Activated CD4-positive, CD25-positive, alpha-beta regulatory T cell (primary cell): ENCODE data around the gene GPR15LG.
"Not testable (repeated sequence)": the region's sequence is repeated elsewhere in the genome, so short reads cannot be mapped to it uniquely, and the experiment has no call there.

Experiments
- DNase-seq, 4 experiments: peaks; one replicate each; lab custom pipeline; 2025; lab: John Stamatoyannopoulos, UW

GPR15LG gene

DNA sequence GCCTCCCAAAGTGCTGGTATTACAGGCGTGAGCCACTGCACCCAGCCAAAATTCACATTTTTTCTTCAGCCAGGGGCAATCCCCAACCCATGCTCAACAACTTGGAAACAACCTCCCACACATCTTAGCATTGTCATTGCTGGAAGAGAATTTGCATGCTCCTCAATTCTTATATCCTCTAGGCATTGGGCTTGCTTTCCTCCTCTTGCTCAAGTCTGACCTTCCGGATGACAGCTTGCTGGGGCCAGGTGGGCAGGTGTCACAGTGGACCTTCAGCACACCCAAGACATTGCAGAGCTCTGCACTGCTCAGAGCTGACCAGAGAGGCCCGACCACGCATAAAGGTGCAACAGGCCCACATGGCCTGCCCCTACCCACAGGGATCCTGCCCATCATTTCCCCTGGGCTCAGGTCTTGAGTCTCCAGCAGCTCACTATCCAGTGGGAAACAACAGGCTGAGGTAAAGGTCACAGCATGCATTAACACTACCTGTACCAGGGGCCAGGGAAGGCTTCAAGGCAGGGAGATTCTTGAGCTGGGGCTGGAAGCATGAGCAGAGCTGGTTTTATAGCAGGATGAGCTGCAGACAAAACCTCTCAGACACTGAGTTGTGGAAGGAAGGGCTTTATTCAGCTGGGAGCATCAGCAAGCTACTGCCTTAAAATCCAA lies 6.8 kb upstream of the GPR15LG start:
- DNase-seq: no peak

DNA sequence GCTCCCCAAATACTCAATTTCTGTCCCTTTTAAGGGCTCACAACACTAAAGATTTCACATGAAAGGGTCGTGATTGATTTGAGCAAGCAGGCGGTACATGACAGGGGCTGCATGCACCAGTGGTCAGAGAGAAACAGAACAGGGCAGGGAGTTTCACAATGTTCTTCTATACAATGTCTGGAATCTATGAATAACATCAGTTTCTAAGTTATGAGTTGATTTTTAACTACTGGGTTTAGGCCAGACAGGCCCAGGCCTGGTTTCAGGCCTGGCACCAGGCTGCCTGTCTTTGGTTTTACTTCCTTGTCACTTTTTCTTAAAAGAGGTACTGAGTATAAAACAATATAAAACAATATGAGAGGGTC lies 6.3 kb upstream of the GPR15LG start:
- DNase-seq: not testable (repeated sequence)

DNA sequence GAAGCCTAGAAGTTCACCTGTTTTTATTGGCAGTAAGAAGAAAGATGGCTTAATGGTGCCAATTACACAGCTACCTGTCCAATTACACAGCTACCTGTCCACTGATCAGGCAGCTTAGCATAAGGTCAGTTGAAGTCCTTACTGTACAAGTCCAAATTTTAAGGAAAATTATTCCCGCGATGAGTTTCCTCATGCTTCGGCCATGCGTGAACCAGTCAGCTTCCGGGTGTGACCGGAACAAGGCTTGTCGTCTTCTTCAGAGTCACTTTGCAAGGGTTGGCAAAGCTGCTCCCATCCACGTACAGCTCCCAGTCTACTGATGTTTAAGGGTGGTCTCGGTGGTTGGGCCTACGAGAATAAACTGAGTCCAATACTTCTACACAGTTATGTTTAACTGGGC lies 5.2 kb upstream of the GPR15LG start:
- not testable (repeated sequence) for DNase-seq

DNA sequence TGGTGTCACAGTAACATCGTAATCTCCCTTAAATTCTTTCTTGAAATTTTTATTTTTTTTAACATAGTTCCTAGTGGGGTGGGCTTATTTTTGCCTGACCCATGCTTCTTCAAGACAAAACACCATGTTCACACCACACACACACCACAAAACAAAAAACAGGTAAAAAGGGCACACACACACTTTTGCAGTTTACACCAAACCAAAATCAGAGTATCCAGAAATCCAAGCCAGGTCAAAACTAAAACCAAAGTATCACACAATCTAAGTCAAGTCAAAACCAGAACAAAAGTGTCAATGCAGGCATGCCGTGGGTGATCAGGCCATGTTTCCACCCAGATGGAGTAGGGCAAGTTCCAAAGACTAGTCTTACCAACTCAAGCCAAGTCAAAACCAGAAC lies 2.4 kb upstream of the GPR15LG start:
- DNase-seq: not testable (repeated sequence)

DNA sequence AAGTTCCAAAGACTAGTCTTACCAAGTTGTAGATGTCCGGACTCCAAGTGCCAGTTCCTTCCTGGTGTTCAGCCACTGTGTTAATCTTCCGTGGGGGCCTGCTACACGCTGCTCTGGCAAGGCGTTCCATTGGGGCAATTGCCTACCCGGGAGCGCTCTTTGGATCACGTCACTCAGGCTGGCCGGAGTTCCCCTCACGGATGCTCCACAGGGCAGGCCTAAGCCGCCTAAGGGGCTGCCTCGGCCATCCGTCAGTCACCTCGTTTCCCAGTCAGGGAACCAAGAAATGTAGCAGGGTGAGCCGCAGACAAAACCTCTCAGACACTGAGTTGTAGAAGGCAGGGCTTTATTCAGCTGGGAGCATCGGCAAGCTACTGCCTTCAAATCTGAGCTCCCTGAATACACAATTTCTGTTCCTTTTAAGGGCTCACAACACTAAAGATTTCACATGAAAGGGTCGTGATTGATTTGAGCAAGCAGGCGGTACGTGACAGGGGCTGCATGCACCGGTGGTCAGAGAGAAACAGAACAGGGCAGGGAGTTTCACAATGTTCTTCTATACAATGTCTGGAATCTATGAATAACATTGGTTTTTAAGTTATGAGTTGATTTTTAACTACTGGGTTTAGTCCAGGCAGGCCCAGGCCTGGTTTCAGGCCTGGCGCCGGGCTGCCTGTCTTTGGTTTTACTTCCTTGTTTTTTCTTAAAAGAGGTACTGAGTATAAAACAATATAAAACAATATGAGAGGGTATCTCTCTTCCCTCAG lies 1.7 kb upstream of the GPR15LG start:
- not testable (repeated sequence) for DNase-seq

DNA sequence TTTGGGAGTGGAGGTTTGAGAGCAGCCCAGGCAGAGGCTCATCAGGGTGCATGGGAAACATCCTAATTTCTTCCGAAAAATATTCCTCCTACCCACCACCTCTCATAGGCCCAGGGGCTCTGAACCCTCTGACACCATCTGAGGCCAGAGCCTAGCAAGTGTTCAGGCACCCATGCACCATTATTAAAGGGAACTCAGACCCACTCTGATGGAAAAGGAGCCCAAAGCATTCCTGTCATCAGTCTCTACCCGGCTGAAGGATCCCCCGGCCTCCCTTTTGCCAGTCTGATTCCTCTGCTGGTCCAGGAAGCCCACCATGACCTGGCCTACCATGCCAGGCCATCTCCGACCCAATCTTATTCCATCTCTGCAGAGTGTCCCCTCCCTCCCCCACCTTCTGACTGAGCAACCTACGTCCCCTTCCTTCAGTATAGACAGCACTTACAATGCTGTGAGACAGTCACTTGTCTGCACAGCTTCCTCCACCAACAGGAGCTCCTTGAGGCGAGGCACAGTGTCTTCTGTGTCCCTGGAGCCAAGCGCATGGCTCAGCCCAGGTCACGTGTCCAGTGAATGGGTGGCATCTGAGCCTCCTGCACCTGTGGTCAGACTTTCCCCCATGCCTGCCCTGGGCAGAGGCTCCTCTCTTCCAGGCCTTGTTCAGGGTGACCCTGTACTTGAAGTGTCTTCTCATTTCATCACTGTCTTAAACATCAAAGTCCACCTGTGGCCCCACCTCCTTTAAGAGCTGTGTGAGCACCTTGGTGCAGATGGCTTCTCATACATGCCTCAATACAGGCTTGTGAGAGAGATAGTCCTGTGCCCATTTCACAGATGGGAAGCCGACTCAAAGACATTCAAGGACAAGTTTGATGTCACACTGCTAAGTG lies 889 bp upstream of the GPR15LG start:
- no peak for DNase-seq

DNA sequence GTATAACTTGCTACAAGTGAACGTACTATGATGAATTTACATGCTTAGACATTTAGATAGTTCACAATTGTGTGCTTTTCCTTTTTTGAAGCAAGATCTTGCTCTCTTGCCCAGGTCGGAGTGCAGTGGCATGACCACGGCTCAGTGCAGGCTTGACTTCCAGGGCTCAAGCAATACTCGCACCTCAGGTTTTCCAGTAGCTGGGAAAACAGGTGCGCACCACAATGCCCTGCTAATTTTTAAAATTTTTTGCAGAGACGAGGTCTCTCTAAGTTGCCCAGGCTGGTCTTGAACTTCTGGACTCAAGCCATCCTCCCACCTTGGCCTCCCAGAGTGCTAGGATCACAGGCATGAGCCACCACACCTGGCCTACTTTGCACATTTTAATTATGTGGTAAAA lies 1.8 kb downstream of the GPR15LG start:
- DNase-seq: no peak

DNA sequence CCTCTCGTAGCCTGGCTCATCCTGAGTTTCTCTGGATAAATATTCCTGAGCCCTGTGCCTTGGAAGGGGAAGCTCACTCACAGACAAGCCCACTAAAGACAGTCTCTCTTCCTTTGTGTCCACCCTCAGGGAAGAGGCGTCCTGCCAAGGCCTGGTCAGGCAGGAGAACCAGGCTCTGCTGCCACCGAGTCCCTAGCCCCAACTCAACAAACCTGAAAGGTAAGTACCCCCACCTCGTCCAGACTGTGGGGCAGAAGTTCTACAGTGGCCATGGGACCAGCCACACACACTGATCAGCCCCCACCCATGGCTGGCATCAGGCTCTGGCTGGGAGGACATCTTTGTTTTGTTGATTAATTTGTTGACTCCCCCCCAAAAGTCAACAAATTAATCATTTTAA lies 2.8 kb downstream of the GPR15LG start:
- no peak for DNase-seq

DNA sequence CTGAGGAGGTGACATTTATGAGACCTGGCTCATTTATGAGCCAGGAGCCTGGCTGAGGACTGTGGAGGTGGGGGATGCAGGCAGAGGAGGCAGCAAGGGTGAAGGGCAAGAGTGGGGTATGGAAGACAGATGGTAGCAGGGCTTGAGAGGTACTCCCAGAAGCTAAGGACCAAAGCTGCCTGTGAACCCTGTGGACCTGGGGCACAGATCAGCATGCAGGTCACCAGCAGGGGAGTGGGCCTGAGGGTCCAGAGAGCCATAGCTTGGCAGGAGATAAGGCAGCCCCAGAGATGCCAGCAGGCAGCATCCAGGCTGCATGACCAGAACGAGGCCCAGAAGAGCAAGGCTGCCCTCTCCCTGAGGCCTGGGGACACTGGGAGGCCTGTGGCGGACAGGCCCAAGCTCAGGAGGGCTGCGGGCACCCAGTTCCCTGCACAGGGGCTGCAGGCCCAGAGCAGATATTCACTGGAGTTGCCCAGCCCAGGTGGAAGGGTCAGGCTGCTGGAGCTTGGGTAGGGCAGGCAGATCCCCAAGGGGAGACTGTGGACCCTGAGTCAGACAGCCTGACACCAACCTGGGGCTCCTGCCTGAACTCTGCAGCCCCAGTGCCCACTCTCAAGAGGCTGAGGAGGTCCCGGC lies 3.4 kb downstream of the GPR15LG start:
- DNase-seq: no peak

DNA sequence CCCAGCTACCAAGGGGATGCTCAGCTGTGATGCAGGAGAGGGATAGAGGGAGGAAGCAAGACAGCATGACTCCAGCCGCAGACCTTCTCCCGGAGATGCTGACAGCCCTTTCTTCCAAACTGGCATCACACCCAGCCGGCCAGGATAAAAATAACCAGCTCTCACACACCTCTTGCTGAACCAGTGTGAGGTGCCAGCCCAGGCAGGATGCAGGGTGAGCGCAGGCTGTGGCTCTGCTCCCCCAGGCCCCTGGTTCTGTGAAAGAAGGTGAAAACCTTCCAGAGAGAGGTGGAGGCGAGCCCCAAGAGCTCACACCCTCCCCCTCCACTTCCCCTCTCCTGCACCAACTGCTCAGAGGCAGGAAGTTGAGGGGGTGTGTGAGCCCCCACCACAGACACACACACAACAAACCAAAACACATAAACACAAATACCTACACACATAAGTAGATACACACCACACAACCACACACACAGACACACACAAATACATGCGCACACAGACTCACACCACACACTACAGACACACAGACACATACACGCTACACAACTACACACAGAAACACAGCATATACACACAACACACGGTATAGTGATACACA lies 4.0 kb downstream of the GPR15LG start:
- peak in 1 of 4 experiments; percentile 19 for DNase-seq

DNA sequence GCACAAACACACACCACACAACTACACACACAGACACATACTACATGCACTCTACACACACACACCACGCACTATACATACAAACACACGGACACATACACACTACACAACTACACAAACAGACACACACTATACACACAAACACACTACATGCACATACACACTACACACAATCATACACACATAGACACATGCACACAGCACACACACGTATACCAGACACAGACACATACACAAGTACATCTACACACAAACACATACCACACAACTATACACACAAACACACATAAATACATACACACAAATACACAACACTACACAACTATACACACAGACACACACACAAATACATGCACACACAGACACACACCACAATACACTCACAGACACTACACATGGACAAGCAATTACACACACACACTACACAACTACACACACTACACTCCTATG lies 4.6 kb downstream of the GPR15LG start:
- no peak for DNase-seq

DNA sequence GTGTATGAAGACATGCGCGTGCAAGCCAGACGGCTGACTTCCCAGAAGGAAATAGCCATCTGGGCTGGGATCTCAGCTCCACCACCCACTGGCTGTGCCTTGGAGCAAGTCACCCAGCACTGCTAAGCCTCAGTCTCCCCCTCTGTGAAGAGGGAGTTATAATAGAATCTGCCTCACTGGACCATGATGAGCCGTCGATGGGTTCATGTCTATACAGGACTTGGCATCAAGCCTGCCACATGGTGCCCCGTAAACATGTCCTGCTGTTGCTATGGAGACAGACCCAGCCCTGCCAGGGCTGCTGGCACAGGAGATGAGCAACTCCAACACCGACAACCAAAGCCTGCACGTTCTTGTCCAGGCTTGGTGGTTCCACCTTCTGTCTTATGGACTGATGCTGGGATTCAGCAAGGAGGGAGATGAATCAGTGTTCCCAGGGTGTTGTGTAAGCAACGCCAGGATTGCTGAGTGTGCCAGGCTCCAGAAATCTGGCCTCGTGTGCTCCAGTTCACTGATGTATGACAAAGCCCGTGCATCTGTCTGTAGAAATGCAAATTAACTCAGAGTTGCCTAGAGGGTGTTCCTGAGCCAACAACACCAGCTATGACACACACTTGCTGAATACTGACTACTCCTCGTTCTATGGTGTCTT lies 5.6 kb downstream of the GPR15LG start:
- DNase-seq: no peak

DNA sequence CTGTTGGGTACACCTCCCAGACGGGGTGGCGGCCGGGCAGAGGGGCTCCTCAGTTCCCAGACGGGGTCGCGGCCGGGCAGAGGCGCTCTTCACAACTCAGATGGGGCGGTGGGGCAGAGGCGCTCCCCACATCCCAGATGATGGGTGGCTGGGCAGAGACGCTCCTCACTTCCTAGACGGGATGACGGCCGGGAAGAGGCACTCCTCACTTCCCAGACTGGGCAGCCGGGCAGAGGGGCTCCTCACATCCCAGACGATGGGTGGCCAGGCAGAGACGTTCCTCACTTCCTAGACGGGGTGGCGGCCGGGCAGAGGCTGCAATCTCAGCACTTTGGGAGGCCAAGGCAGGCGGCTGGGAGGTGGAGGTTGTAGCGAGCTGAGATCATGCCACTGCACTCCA lies 6.8 kb downstream of the GPR15LG start:
- not testable (repeated sequence) for DNase-seq

DNA sequence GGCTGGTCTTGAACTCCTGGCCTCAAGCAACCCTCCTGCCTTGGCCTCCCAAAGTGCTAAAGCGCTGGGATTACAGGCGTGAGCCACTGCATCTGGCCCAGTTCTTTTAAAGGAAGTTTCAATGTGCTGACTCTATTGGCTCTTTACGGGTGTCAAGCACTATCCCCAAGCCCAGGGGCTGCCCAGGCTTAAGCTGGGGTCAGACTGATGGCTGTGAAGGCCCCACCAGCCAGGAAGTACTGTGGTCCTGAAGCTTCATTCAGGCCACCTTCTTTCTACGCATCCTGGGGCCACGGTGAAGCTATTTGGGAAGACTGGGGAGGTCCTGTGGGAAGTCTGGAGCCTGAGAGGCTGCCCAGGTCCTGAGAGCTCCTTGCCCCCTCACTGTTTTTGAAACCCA lies 8.0 kb downstream of the GPR15LG start:
- no peak for DNase-seq

DNA sequence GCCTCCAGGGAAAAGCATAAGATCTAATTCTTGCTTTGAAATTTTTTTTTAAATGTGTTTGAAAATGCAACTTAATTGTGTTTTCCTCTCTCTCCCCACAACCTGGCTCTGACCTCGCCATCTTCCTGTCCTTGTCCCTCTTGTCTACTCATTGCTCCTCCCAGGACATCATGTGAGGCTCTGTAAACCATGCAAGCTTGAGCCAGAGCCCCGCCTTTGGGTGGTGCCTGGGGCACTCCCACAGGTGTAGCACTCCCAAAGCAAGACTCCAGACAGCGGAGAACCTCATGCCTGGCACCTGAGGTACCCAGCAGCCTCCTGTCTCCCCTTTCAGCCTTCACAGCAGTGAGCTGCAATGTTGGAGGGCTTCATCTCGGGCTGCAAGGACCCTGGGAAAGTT lies 10.9 kb downstream of the GPR15LG start:
- DNase-seq: no peak

DNA sequence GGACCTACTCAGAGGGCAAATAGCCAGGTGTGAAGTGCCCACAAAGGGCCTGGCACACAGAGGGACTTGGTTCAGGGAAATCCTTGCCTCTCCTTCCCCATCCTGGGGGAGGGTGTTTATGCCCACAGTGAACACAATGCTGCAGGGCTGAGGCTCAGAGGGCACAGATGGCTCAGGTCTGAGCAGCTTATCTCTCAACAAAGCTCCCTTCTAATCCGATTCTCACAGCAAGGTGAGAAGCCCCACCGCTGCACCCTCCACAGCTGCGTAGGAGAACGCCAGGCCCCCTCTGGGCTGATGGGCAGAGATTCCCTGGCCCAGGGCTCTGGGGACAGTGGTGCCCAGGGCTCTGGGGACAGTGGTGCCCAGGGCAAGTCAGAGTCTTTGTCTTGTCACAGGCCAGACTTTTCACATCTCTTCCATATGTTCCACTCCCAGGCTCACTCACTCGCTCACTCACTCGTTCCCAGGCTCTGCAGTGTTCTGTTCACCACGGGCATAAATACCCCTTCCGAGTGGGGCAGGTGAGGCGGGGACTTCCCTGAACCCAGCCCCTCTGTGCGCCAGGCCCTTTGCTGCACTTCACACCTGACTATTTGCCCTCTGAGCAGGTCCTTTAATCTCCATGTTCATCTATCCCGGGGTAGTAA lies 12.1 kb downstream of the GPR15LG start:
- DNase-seq: no peak

DNA sequence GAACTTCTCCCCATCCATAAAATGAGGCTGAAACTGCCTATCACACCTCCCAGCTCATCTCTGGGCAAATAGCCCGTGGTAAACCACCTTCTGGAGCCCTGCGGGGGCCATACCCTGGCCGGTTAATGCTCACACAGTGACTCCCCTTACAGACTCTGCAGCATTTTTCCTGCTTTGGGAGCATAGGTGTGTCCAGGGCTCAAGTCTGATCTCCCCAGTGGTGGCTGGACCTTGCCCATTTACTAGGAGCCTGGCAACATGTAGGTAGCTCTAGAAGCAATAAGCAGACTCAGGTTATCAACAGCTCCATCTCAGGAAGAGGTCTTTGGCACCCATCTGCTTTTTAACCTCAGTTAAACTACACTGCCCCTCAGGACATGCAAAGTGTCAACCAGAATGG lies 15.2 kb downstream of the GPR15LG start:
- no peak for DNase-seq

DNA sequence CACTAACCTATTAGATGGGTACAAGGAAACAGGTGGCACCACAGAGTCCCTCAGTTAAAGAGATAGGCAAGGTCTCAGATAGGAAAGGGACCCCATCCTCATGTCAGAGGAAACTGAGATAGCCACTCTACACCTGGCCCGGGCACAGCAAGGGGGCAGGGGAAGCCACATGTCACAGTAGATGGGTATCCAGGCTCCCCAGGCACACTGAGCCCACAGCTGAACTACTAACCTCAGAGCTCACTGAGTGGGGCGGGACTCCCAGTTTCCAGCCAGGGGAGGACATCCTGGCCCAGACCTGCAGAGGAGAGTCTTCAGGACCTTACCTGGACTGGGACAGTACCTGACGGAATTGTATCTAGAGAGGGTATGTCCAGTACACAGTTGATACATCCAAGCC lies 17.0 kb downstream of the GPR15LG start:
- no peak for DNase-seq

DNA sequence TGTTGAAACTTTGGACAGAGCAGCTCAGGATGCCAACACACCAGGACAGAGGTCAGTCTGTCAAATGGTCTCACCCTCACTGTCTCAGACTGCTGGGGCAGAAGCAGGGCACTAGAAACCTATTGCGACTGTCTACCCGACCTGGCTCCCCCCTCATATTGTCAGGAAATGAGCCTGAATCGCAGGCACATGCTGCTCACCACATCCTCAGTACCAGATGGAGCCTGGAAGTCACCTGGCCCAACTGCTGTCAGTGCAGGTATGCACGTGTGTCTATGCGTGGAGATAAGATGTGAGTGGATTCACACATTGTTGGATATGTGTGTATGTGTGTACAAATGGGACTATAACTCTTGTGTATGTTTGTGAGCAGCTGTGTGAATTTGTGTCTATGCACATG lies 17.5 kb downstream of the GPR15LG start:
- DNase-seq: peak in 1 of 4 experiments; percentile 10

DNA sequence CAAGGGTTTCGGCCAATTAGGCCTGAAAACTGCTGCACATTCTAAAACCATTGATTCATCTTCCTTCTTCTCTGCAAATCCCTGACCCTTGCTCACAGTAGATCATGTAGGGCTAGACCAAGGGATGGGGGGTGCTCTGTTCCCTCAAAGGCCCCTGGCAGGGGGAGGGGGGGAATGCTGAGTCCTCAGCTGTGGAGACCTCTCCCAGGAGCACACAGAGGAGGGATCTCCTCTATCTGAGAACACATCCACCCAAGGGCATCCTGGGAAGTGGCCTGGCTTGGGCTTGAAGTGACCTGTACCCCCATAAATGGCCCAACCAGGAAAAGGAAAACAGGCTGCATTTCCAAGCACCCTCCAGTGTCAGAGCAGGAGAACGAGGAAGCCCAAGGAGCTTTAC lies 19.7 kb downstream of the GPR15LG start:
- DNase-seq: no peak
